DOHH2 (cell line): ENCODE data around the gene RPS27.

Experiments used
- H3F3A ChIP-seq: fragments of 200-600 bp; sonication (generic), shearing (Covaris generic); 2 replicates; pipeline ENCODE4 v1.6.0; 2016; ENCODE audit warnings: antibody characterized with exemption, mild to moderate bottlenecking; ENCODE audit not compliant: control insufficient read depth, insufficient read depth
- H3K27ac ChIP-seq: fragments of 200-600 bp; sonication (generic); 2 replicates; pipeline ENCODE4 v1.5.1; 2014; ENCODE audit warnings: low read depth, mild to moderate bottlenecking, low read length, moderate library complexity
- H3K27me3 ChIP-seq: fragments of 200-600 bp; sonication (generic); 2 replicates; pipeline ENCODE4 v1.6.1; 2014; ENCODE audit warnings: mild to moderate bottlenecking, low read length, mixed read lengths; ENCODE audit not compliant: control insufficient read depth
- H3K36me3 ChIP-seq: fragments of 200-600 bp; sonication (generic); 2 replicates; pipeline ENCODE4 v1.6.1; 2014; ENCODE audit warnings: mild to moderate bottlenecking, low read length, moderate library complexity, mixed read lengths; ENCODE audit not compliant: control insufficient read depth
- H3K4me1 ChIP-seq: fragments of 200-600 bp; sonication (generic); 2 replicates; pipeline ENCODE4 v1.6.1; 2014; ENCODE audit warnings: mild to moderate bottlenecking, low read length, mixed read lengths; ENCODE audit not compliant: control insufficient read depth
- H3K4me2 ChIP-seq: fragments of 200-600 bp; sonication (generic); 2 replicates; pipeline ENCODE4 v1.6.0; 2014; ENCODE audit warnings: mild to moderate bottlenecking, low read length, moderate library complexity
- H3K4me3 ChIP-seq: fragments of 200-600 bp; sonication (generic); 2 replicates; pipeline ENCODE4 v1.5.1; 2014; ENCODE audit warnings: mild to moderate bottlenecking, low read length, mixed read lengths
- H3K79me2 ChIP-seq: fragments of 200-600 bp; sonication (generic); 2 replicates; pipeline ENCODE4 v1.6.1; 2014; ENCODE audit warnings: mild to moderate bottlenecking, low read length, mixed read lengths; ENCODE audit not compliant: control insufficient read depth
- H3K9me2 ChIP-seq: fragments of 200-600 bp; sonication (generic); replicated peaks from 2 replicates; pipeline ENCODE4 v1.6.1; 2014; ENCODE audit warnings: mild to moderate bottlenecking, low read length, mixed read lengths; ENCODE audit not compliant: control insufficient read depth
- H3K9me3 ChIP-seq: fragments of 200-600 bp; sonication (generic); 2 replicates; pipeline ENCODE4 v1.6.1; 2014; ENCODE audit warnings: antibody characterized with exemption, low read length, mixed read lengths; ENCODE audit not compliant: control insufficient read depth, insufficient read depth
- H4K20me1 ChIP-seq: fragments of 200-600 bp; sonication (generic); 2 replicates; pipeline ENCODE4 v1.6.0; 2014; ENCODE audit warnings: low read depth, mild to moderate bottlenecking, antibody characterized with exemption, low read length, moderate library complexity; ENCODE audit not compliant: control insufficient read depth, insufficient read depth
- CTCF ChIP-seq: fragments of 200-600 bp; sonication (generic); IDR thresholded peaks from one replicate; pipeline ENCODE4 v1.5.1; 2014; ENCODE audit warnings: antibody characterized with exemption, mild to moderate bottlenecking, low read depth, low read length; ENCODE audit not compliant: poor library complexity, severe bottlenecking
- EZH2phosphoT487 ChIP-seq: fragments of 200-600 bp; sonication (generic); IDR thresholded peaks from 2 replicates; pipeline ENCODE4 v1.6.1; 2017; ENCODE audit warnings: borderline replicate concordance, mild to moderate bottlenecking, antibody characterized with exemption, low read length, moderate library complexity, mixed read lengths

RPS27 gene

GRCh38 chr1:153967107-153967999 lies 23.2 kb upstream of the RPS27 start, which contains the start of gene CREB3L4:
TSS of gene CREB3L4 (plus strand) at chr1:153967902. CDS start at chr1:153968526, 624 bp downstream.
- TF ChIP-seq EZH2phosphoT487, result no peak
- peak; percentile 42 for TF ChIP-seq CTCF
- Histone ChIP-seq H3K4me3 (peak within 1 kb of the TSS; percentile 76), H3K79me2 (peaks cover 58% of the 10 kb centered on the region), H3K9me3 (no peaks in the 10 kb centered on the region), H3K4me2 (peak within 1 kb of the TSS; percentile 97), H3K9me2 (no peaks in the 10 kb centered on the region), H3K27me3 (no peaks in the 10 kb centered on the region), H3K27ac (peak within 1 kb of the TSS; percentile 90), H4K20me1 (no peaks in the 10 kb centered on the region), H3K4me1 (peaks cover 35% of the 10 kb centered on the region), H3K36me3 (peaks cover 12% of the 10 kb centered on the region), H3F3A (peaks cover 18% of the 10 kb centered on the region)

DNA sequence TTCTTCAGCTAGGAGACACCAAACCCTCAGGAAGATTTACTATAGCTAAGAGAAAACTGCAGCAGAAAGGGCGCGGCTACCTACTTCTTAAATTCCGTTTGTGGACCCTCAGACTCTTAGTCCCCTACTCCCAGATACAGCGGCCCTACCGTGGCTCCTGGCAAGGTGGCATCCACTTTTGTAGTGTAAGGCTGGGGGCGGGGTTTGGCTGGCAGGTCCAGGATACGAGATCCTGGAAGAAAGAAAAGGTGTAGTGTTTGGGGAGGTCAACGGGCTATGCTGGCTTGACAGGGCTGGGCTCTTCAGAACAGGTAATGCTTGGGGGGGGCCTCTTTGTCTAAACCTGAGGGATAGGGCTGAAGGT lies 22.6 kb upstream of the RPS27 start:
- Histone ChIP-seq H3K79me2 (peaks cover 51% of the 10 kb centered on the region), H3K4me1 (peaks cover 31% of the 10 kb centered on the region), H3K27ac (peak overlapping the region; percentile 90), H3F3A (peaks cover 18% of the 10 kb centered on the region), H3K4me2 (peak overlapping the region; percentile 97), H4K20me1 (no peaks in the 10 kb centered on the region), H3K36me3 (peaks cover 10% of the 10 kb centered on the region), H3K9me2 (no peaks in the 10 kb centered on the region), H3K27me3 (no peaks in the 10 kb centered on the region), H3K9me3 (no peaks in the 10 kb centered on the region), H3K4me3 (peak overlapping the region; percentile 76)
- TF ChIP-seq CTCF, result peak; percentile 7
- no peak for TF ChIP-seq EZH2phosphoT487

- H3K9me2 ChIP-seq, result no peaks in the 10 kb centered on the region
- H3K4me1 ChIP-seq, result peaks cover 31% of the 10 kb centered on the region
- H3K36me3 ChIP-seq, result peaks cover 14% of the 10 kb centered on the region
- H3K27me3 ChIP-seq, result no peaks in the 10 kb centered on the region
- peak overlapping the region; percentile 90 for H3K27ac ChIP-seq
- TF ChIP-seq EZH2phosphoT487, result no peak
- TF ChIP-seq CTCF, result no peak
- no peaks in the 10 kb centered on the region for H3K9me3 ChIP-seq
- H3K4me2 ChIP-seq, result peak overlapping the region; percentile 97
- no peaks in the 10 kb centered on the region for H4K20me1 ChIP-seq
- peaks cover 48% of the 10 kb centered on the region for H3K79me2 ChIP-seq
- H3K4me3 ChIP-seq, result peak overlapping the region; percentile 76
- peaks cover 22% of the 10 kb centered on the region for H3F3A ChIP-seq
These were observed 22.2 kb upstream of the RPS27 start for GRCh38 chr1:153968408-153968807.
